WERI-Rb-1 (cell line): ENCODE measurements around the gene BRD1.

Experiments
- DNase-seq: peaks from one replicate; pipeline ENCODE4 v3.0.0-alpha.2; 2020
- H3K27ac ChIP-seq: fragments of 250-450 bp; sonication (Bioruptor Pico); 2 replicates; pipeline ENCODE4 v1.5.1; 2020; ENCODE audit warnings: mild to moderate bottlenecking, moderate library complexity
- H3K27me3 ChIP-seq: fragments of 250-450 bp; sonication (Bioruptor Pico); 2 replicates; pipeline ENCODE4 v1.5.1; 2021; ENCODE audit warnings: mild to moderate bottlenecking, low read depth, moderate library complexity; ENCODE audit not compliant: insufficient read depth, severe bottlenecking
- H3K36me3 ChIP-seq: fragments of 250-450 bp; sonication (Bioruptor Pico); 2 replicates; pipeline ENCODE4 v1.5.1; 2020; ENCODE audit warnings: mild to moderate bottlenecking, moderate library complexity
- H3K4me3 ChIP-seq: 2 replicates; pipeline ENCODE4 v1.5.1; 2011; ENCODE audit warnings: low read depth, mild to moderate bottlenecking, control low read depth, low read length
- H3K9me3 ChIP-seq: fragments of 250-450 bp; sonication (Bioruptor Pico); 2 replicates; pipeline ENCODE4 v1.5.1; 2021; ENCODE audit warnings: mild to moderate bottlenecking, moderate library complexity; ENCODE audit not compliant: severe bottlenecking
- TF ChIP-seq, protein P1 (sequence below): IDR thresholded peaks from 2 replicates; pipeline ENCODE4 v1.5.1; 2011; ENCODE audit warnings: low read depth, mild to moderate bottlenecking, control low read depth, inconsistent platforms, low read length

The BRD1 gene

DNA sequence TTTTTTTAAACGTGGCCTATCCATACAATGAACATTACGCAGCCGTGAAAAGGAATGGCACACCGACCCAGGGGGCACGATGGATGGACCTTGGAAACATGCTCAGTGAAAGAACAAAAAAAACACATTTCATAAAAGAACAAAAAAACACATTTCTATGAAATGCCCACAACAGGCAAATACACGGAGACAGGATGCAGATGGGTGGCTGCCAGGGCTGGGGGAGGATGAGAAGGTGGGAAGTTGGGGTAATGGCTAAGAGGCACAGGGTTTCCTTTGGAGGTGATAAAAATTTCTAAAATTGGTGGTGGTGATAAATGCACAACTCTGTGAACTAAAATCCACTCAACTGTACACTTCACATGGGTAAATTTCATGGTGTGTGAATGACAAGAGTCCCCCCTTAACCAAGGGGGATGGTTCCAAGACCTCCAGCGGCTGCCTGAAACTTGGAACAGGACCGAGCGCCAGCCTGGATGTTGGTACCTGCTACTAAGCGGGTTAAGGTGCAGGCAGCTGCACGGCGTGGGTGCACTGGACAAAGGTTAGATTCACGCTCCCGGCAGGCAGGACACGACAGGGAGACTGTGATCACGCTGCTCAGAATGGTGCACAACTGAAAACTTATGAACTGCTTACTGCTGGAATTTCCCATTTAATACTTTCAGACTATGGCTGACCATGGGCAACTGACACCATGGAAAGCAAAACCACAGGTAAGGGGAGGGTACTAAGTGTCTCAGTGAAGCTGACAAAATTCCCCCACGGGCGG, 16.5 kb downstream of the BRD1 start:
- TF ChIP-seq, protein P1, sequence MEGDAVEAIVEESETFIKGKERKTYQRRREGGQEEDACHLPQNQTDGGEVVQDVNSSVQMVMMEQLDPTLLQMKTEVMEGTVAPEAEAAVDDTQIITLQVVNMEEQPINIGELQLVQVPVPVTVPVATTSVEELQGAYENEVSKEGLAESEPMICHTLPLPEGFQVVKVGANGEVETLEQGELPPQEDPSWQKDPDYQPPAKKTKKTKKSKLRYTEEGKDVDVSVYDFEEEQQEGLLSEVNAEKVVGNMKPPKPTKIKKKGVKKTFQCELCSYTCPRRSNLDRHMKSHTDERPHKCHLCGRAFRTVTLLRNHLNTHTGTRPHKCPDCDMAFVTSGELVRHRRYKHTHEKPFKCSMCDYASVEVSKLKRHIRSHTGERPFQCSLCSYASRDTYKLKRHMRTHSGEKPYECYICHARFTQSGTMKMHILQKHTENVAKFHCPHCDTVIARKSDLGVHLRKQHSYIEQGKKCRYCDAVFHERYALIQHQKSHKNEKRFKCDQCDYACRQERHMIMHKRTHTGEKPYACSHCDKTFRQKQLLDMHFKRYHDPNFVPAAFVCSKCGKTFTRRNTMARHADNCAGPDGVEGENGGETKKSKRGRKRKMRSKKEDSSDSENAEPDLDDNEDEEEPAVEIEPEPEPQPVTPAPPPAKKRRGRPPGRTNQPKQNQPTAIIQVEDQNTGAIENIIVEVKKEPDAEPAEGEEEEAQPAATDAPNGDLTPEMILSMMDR = no peak
- Histone ChIP-seq H3K27ac (no peak overlapping the region), H3K9me3 (no peaks in the 10 kb centered on the region), H3K27me3 (no peaks in the 10 kb centered on the region), H3K36me3 (peaks cover 52% of the 10 kb centered on the region), H3K4me3 (no peak overlapping the region)
- DNase-seq = no peak

DNA sequence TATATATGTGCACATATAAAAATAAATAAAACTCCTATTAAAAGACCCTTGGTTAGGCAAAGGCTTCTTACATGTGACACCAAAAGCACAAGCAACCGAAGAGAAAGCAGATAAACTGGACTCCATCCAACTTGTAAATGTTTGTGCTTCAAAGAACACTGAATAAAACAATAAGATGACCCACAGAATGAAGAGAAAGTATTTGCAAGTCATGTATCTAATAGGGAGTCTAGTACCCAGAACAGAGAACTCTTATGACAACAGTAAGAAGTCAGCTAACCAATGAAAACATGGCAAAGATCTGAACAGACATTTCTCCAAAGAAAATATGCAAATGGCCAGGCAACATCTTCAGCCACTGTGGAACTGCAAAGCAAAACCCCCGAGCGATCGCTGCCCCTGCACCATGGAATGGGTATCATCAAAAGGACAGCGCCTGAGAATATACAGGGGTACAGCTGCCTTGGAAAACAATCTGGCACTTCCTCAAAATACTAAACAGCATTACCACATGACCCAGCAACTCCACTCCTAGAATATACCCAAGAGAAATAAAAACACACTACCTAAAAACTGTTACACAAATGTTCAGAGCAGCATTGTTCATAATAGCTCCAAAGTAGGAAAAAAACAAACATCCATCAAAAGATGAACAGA, 17.2 kb downstream of the BRD1 start:
- H3K4me3 ChIP-seq = no peak overlapping the region
- peaks cover 45% of the 10 kb centered on the region for H3K36me3 ChIP-seq
- no peak for DNase-seq
- no peaks in the 10 kb centered on the region for H3K27me3 ChIP-seq
- no peaks in the 10 kb centered on the region for H3K9me3 ChIP-seq
- TF ChIP-seq, protein P1 = no peak
- H3K27ac ChIP-seq = no peak overlapping the region

DNA sequence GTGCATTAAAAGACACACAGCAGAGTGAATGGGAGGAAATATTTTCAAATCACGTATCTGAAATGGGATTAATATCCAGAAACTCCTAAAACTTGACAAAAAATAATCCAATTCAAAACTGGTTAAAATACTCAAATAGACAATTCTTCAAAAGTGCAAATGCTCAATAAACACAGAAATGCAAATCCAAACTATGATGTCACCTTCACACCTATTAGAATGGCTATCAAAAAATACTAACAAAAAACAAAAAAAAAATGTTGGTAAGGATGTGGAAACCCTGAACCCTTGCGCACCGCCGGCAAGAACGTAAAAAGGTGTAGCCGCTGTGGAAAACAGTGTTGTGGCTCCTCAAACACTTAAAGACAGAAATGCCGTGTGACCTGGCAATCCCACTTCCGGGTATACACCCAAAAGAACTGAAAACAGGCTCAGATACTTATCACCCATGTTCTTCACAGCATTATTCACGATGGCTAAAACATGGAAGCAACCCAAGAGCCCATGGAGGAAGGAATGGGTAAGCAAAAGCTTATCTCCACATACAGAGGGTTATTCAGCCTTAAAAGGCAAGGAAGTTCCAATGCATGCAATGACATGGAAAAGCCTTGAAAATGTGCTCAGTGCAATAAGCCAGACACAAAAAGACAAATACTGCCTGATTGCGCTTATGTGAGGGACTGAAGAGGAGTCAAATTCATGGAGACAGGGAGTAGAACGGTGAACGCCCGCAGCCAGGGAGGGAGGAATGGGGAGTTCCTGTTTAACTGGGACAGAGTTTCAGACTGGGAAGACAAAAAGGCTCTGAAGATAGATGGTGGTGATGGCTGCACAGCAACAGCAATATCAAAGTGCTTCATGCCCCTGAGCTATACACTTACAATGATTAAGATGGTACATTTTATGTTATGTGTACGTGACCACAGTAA, 19.6 kb downstream of the BRD1 start:
- no peak for DNase-seq
- Histone ChIP-seq H3K4me3 (no peak overlapping the region), H3K27ac (no peak overlapping the region), H3K36me3 (peaks cover 46% of the 10 kb centered on the region), H3K27me3 (no peaks in the 10 kb centered on the region), H3K9me3 (no peaks in the 10 kb centered on the region)
- TF ChIP-seq, protein P1 = no peak

DNA sequence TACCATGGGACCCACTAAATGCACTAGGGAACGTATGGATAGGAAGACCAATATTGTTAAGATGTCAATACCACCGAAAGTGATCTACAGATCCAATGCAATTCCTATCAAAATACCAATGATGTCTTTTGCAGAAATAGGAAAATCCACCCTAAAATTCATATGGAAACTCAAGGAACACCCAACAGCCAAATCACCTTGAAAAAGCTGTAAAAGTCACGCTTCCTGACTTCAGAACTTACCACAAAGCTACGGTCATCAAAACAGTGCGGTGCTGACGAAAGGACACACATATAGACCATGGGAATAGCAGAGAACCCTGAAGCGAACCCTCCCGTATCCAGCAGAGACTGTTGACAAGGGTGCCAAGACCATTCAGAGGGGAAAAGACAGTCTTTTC, 20.5 kb downstream of the BRD1 start:
- H3K36me3 ChIP-seq = peaks cover 45% of the 10 kb centered on the region
- no peak overlapping the region for H3K27ac ChIP-seq
- no peaks in the 10 kb centered on the region for H3K9me3 ChIP-seq
- TF ChIP-seq, protein P1 = no peak
- no peaks in the 10 kb centered on the region for H3K27me3 ChIP-seq
- no peak for DNase-seq
- no peak overlapping the region for H3K4me3 ChIP-seq

DNA sequence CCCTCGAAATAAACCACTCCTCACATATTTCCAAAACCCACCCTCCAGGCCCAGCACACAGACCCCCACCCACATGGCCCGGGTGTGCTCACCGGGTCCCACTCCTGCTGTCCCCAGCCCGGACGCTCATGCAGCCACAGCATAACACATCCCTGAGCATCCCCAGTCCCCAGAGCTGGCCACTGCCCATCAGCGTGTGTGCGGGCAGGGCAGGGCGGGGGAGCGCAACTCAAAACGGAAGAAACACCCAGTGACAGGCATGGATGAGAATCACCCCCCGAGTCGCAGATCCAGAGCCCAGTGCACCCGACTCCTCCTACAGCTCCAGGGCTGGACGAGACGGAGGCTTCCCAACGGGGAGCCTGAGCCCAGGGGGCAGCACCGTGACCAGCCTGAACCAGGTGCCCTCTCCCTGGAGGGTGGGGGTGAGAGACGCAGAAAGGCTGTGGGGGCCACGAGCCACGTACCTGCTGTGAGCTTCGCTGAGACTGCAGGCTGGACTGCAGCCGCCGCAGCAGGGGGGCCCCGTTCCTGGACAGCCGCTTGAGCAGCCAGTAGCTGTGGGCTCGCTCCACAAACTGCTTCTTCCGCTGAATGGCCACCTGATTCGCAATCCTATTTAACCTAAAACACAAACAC, 23.8 kb downstream of the BRD1 start:
- TF ChIP-seq, protein P1 = no peak
- Histone ChIP-seq H3K4me3 (no peak overlapping the region), H3K36me3 (peaks cover 56% of the 10 kb centered on the region), H3K27ac (no peak overlapping the region), H3K9me3 (no peaks in the 10 kb centered on the region), H3K27me3 (no peaks in the 10 kb centered on the region)
- DNase-seq = no peak
